Activated B cell treated with CpG ODN at 0.5 μM for 24 hours (primary cell): ENCODE data around the gene TPM2. TPM values are rescaled to one million over a fixed set of nuclear protein-coding genes. Genes with fewer than 3 reads are reported as not detected.

Source experiments
- ATAC-seq: fragments of 200-7000 bp; cut with Tn5 transposase; one replicate; pipeline ENCODE4 v1.10.0; 2021; ENCODE audit warnings: low read depth, mild to moderate bottlenecking, moderate library complexity
- CTCF ChIA-PET: fragments of 350-600 bp; sonication (Branson Sonifier 250); formaldehyde crosslinking; loops from one replicate; lab custom pipeline; 2021; ENCODE audit warnings: antibody characterized with exemption; lab: Charles Lee
- POLR2A ChIA-PET: fragments of 350-600 bp; sonication (Branson Sonifier 250); formaldehyde crosslinking; loops from one replicate; lab custom pipeline; 2021; ENCODE audit warnings: antibody characterized with exemption; lab: Charles Lee
- DNase-seq: peaks from one replicate; pipeline ENCODE4 v3.0.0; 2022
- H3K27ac Mint-ChIP-seq: one replicate; pipeline ENCODE4 v1.8.0; 2020; ENCODE audit warnings: mixed read lengths
- H3K27me3 Mint-ChIP-seq: one replicate; pipeline ENCODE4 v1.8.0; 2021; ENCODE audit warnings: mixed read lengths
- H3K36me3 Mint-ChIP-seq: one replicate; pipeline ENCODE4 v1.8.0; 2021; ENCODE audit warnings: low read depth, mixed read lengths
- H3K4me1 Mint-ChIP-seq: one replicate; pipeline ENCODE4 v1.8.0; 2021; ENCODE audit warnings: mixed read lengths
- H3K4me3 Mint-ChIP-seq: one replicate; pipeline ENCODE4 v1.8.0; 2020; ENCODE audit warnings: mild to moderate bottlenecking, mixed read lengths
- H3K9me3 Mint-ChIP-seq: one replicate; pipeline ENCODE4 v1.8.0; 2020; ENCODE audit warnings: mixed read lengths
- CTCF ChIP-seq: fragments of 200-600 bp; IDR thresholded peaks from one replicate; pipeline ENCODE4 v1.8.0; 2022; ENCODE audit warnings: antibody characterized with exemption, mild to moderate bottlenecking
- intact Hi-C: fragments of 100-400 bp; cut with micrococcal nuclease; formaldehyde crosslinking; loops from one replicate; pipeline ENCODE4 v1.15.1; 2024
- total RNA-seq: library from RNA; stranded (reverse); gene quantifications from 2 replicates; pipeline ENCODE4 v1.2.3, GENCODE V29; 2022

TPM2 gene
- 1.9 and 2.0 TPM in 2 replicates for total RNA-seq

- Mint-ChIP-seq H3K36me3 (peaks cover 2% of the 10 kb centered on the region), H3K9me3 (no peaks in the 10 kb centered on the region), H3K4me3 (peak within 1 kb of the TSS; percentile 86), H3K27me3 (no peaks in the 10 kb centered on the region), H3K4me1 (peaks cover 12% of the 10 kb centered on the region), H3K27ac (peak within 1 kb of the TSS; percentile 76)
- ATAC-seq = no peak
- CTCF ChIA-PET = interaction anchor here (0.8 to 3.1 kb wide), 3 partner anchors 25 to 193 kb away, joined by 3 to 8 read pairs (median 4); partner anchors contain the start of gene ARHGEF39
- intact Hi-C loops = loop anchor here (1.0 kb wide), 1 partner anchor 24 kb away; the partner anchor contains the start of gene ARHGEF39
- no peak for DNase-seq
- POLR2A ChIA-PET = interaction anchor here (0.5 to 1.6 kb wide), 8 partner anchors 15 to 67 kb away, joined by 3 to 6 read pairs (median 4); partner anchors contain the start of genes CCDC107, CREB3, RMRP and TLN1
- no peak for TF ChIP-seq CTCF
These were observed at the start of gene TPM2 for GRCh38 chr9:35689542-35690293. Gene TPM2, minus strand, starts transcription at chr9:35689925. Its CDS starts 108 bp downstream, at chr9:35689817.

- no peaks in the 10 kb centered on the region for H3K27me3 Mint-ChIP-seq
- ChIA-PET POLR2A (interaction anchor here (6.6 kb wide), 1 partner anchor 10 kb away, joined by 32 read pairs; the partner anchor contains the start of genes GBA2 and RGP1), CTCF (interaction anchor here (0.8 to 2.9 kb wide), 7 partner anchors 9 to 143 kb away, joined by 3 to 12 read pairs (median 3); partner anchors contain the start of genes GBA2, RGP1 and SPAG8)
- H3K4me3 Mint-ChIP-seq = no peak overlapping the region
- intact Hi-C loops = loop anchor here (10.0 kb wide), 1 partner anchor 1074 kb away; the partner anchor contains the start of gene CCL27
- peaks cover 88% of the 10 kb centered on the region for H3K36me3 Mint-ChIP-seq
- H3K4me1 Mint-ChIP-seq = peaks cover 6% of the 10 kb centered on the region
- DNase-seq (no peak), ATAC-seq (no peak)
- TF ChIP-seq CTCF = no peak
- no peak overlapping the region for H3K27ac Mint-ChIP-seq
- no peaks in the 10 kb centered on the region for H3K9me3 Mint-ChIP-seq
These were observed 49.2 kb upstream of the TPM2 start for GRCh38 chr9:35738924-35739323.

- Mint-ChIP-seq H3K4me3 (no peak overlapping the region), H3K36me3 (peaks cover 81% of the 10 kb centered on the region), H3K4me1 (peaks cover 6% of the 10 kb centered on the region), H3K27me3 (no peaks in the 10 kb centered on the region), H3K9me3 (no peaks in the 10 kb centered on the region), H3K27ac (no peak overlapping the region)
- ChIA-PET CTCF (interaction anchor here (0.9 to 2.9 kb wide), 3 partner anchors 10 to 144 kb away, joined by 3 to 12 read pairs (median 7); partner anchors contain the start of genes GBA2 and RGP1), POLR2A (interaction anchor here (6.6 kb wide), 1 partner anchor 11 kb away, joined by 32 read pairs; the partner anchor contains the start of genes GBA2 and RGP1)
- ATAC-seq = no peak
- TF ChIP-seq CTCF = no peak
- intact Hi-C loops = loop anchor here (10.0 kb wide), 1 partner anchor 1073 kb away; the partner anchor contains the start of gene CCL27
- DNase-seq = no peak
These were observed 48.5 kb upstream of the TPM2 start for GRCh38 chr9:35738186-35738585.

GRCh38 chr9:35737143-35737542, 47.4 kb upstream of the TPM2 start:
- H3K9me3 Mint-ChIP-seq = no peaks in the 10 kb centered on the region
- no peak overlapping the region for H3K4me3 Mint-ChIP-seq
- peaks cover 9% of the 10 kb centered on the region for H3K4me1 Mint-ChIP-seq
- CTCF ChIA-PET = interaction anchor here (0.6 to 2.9 kb wide), 7 partner anchors 11 to 90 kb away, joined by 3 to 12 read pairs (median 7); partner anchors contain the start of genes GBA2 and RGP1
- intact Hi-C loops = loop anchor here (2.0 to 10.0 kb wide), 2 partner anchors 54 to 1072 kb away; partner anchors contain the start of genes CCL27 and NPR2
- H3K36me3 Mint-ChIP-seq = peaks cover 72% of the 10 kb centered on the region
- POLR2A ChIA-PET = interaction anchor here (0.9 to 6.6 kb wide), 2 partner anchors 12 to 90 kb away, joined by 3 to 32 read pairs; partner anchors contain the start of genes GBA2 and RGP1
- no peak for DNase-seq
- ATAC-seq = no peak
- H3K27ac Mint-ChIP-seq = no peak overlapping the region
- TF ChIP-seq CTCF = no peak
- H3K27me3 Mint-ChIP-seq = no peaks in the 10 kb centered on the region
